IPS-18a (cell line): Measurements from ENCODE around the gene MRAP2.

Experiments used
- H3K27ac ChIP-seq: one replicate; pipeline ENCODE4 v1.5.1; 2013; ENCODE audit warnings: low read length
- H3K27me3 ChIP-seq: one replicate; pipeline ENCODE4 v1.6.1; 2013; ENCODE audit warnings: mild to moderate bottlenecking, low read length; ENCODE audit not compliant: control insufficient read depth, insufficient read depth
- H3K36me3 ChIP-seq: one replicate; pipeline ENCODE4 v1.6.1; 2013; ENCODE audit warnings: low read depth, low read length; ENCODE audit not compliant: control insufficient read depth
- H3K4me1 ChIP-seq: one replicate; pipeline ENCODE4 v1.6.1; 2013; ENCODE audit warnings: low read depth, low read length; ENCODE audit not compliant: control insufficient read depth
- H3K4me3 ChIP-seq: one replicate; pipeline ENCODE4 v1.5.1; 2013; ENCODE audit warnings: low read length
- H3K9ac ChIP-seq: one replicate; pipeline ENCODE4 v1.6.1; 2013; ENCODE audit warnings: mild to moderate bottlenecking, low read length, moderate library complexity
- H3K9me3 ChIP-seq: one replicate; pipeline ENCODE4 v1.6.1; 2013; ENCODE audit warnings: low read depth, low read length; ENCODE audit not compliant: control insufficient read depth

The MRAP2 gene

GRCh38 chr6:84035484-84035883, 1.9 kb downstream of the MRAP2 start:
- Histone ChIP-seq H3K27me3 (peaks cover 29% of the 10 kb centered on the region), H3K36me3 (no peaks in the 10 kb centered on the region), H3K4me3 (no peak overlapping the region), H3K9ac (no peak overlapping the region), H3K9me3 (no peaks in the 10 kb centered on the region), H3K4me1 (peaks cover 14% of the 10 kb centered on the region), H3K27ac (no peak overlapping the region)

GRCh38 chr6:84037425-84038089, 4.0 kb downstream of the MRAP2 start:
- H3K27ac ChIP-seq: no peak overlapping the region
- peaks cover 26% of the 10 kb centered on the region for H3K27me3 ChIP-seq
- H3K9ac ChIP-seq: no peak overlapping the region
- H3K36me3 ChIP-seq: no peaks in the 10 kb centered on the region
- no peak overlapping the region for H3K4me3 ChIP-seq
- H3K4me1 ChIP-seq: peaks cover 14% of the 10 kb centered on the region
- H3K9me3 ChIP-seq: no peaks in the 10 kb centered on the region

- Histone ChIP-seq H3K9ac (no peak overlapping the region), H3K27ac (no peak overlapping the region), H3K9me3 (no peaks in the 10 kb centered on the region), H3K27me3 (no peaks in the 10 kb centered on the region), H3K36me3 (no peaks in the 10 kb centered on the region), H3K4me3 (no peak overlapping the region), H3K4me1 (no peaks in the 10 kb centered on the region)
These were observed 9.0 kb downstream of the MRAP2 start for GRCh38 chr6:84042603-84043002.

GRCh38 chr6:84043555-84043954, 10.0 kb downstream of the MRAP2 start:
- no peaks in the 10 kb centered on the region for H3K27me3 ChIP-seq
- no peaks in the 10 kb centered on the region for H3K36me3 ChIP-seq
- no peak overlapping the region for H3K4me3 ChIP-seq
- no peaks in the 10 kb centered on the region for H3K9me3 ChIP-seq
- H3K9ac ChIP-seq: no peak overlapping the region
- no peaks in the 10 kb centered on the region for H3K4me1 ChIP-seq
- H3K27ac ChIP-seq: no peak overlapping the region

- Histone ChIP-seq H3K27ac (no peak overlapping the region), H3K9ac (no peak overlapping the region), H3K27me3 (no peaks in the 10 kb centered on the region)
These were observed 13.2 kb downstream of the MRAP2 start for GRCh38 chr6:84046755-84047154.

GRCh38 chr6:84048588-84048987, 15.0 kb downstream of the MRAP2 start:
- Histone ChIP-seq H3K4me1 (peaks cover 18% of the 10 kb centered on the region), H3K4me3 (no peak overlapping the region), H3K9ac (no peak overlapping the region), H3K27me3 (no peaks in the 10 kb centered on the region), H3K36me3 (no peaks in the 10 kb centered on the region), H3K27ac (no peak overlapping the region), H3K9me3 (no peaks in the 10 kb centered on the region)

More at GRCh38 chr6:84046755-84047154, 13.2 kb downstream of the MRAP2 start:
- Histone ChIP-seq H3K4me3 (no peak overlapping the region), H3K4me1 (peaks cover 2% of the 10 kb centered on the region), H3K9me3 (no peaks in the 10 kb centered on the region), H3K36me3 (no peaks in the 10 kb centered on the region)

- Histone ChIP-seq H3K9ac (no peak overlapping the region), H3K27ac (no peak overlapping the region), H3K4me3 (no peak overlapping the region), H3K36me3 (no peaks in the 10 kb centered on the region), H3K27me3 (no peaks in the 10 kb centered on the region), H3K9me3 (no peaks in the 10 kb centered on the region), H3K4me1 (peaks cover 18% of the 10 kb centered on the region)
These were observed 16.8 kb downstream of the MRAP2 start for GRCh38 chr6:84050408-84050807.

GRCh38 chr6:84052204-84052882, 18.8 kb downstream of the MRAP2 start:
- Histone ChIP-seq H3K27me3 (no peaks in the 10 kb centered on the region), H3K9ac (peak overlapping the region; percentile 37), H3K27ac (peak overlapping the region; percentile 7), H3K4me1 (peaks cover 18% of the 10 kb centered on the region), H3K4me3 (peak overlapping the region; percentile 20), H3K9me3 (no peaks in the 10 kb centered on the region), H3K36me3 (no peaks in the 10 kb centered on the region)

- H3K4me3 ChIP-seq: peak overlapping the region; percentile 20
- H3K4me1 ChIP-seq: peaks cover 18% of the 10 kb centered on the region
- H3K36me3 ChIP-seq: no peaks in the 10 kb centered on the region
- no peak overlapping the region for H3K27ac ChIP-seq
- no peak overlapping the region for H3K9ac ChIP-seq
- no peaks in the 10 kb centered on the region for H3K9me3 ChIP-seq
- no peaks in the 10 kb centered on the region for H3K27me3 ChIP-seq
These were observed 19.3 kb downstream of the MRAP2 start for GRCh38 chr6:84052883-84053241.

GRCh38 chr6:84055647-84056046, 22.1 kb downstream of the MRAP2 start:
- peaks cover 18% of the 10 kb centered on the region for H3K4me1 ChIP-seq
- no peak overlapping the region for H3K27ac ChIP-seq
- H3K4me3 ChIP-seq: no peak overlapping the region
- no peaks in the 10 kb centered on the region for H3K9me3 ChIP-seq
- H3K9ac ChIP-seq: no peak overlapping the region
- no peaks in the 10 kb centered on the region for H3K36me3 ChIP-seq
- no peaks in the 10 kb centered on the region for H3K27me3 ChIP-seq

- no peaks in the 10 kb centered on the region for H3K36me3 ChIP-seq
- peaks cover 20% of the 10 kb centered on the region for H3K4me1 ChIP-seq
- H3K9ac ChIP-seq: no peak overlapping the region
- no peak overlapping the region for H3K27ac ChIP-seq
- H3K27me3 ChIP-seq: no peaks in the 10 kb centered on the region
- no peak overlapping the region for H3K4me3 ChIP-seq
- no peaks in the 10 kb centered on the region for H3K9me3 ChIP-seq
These were observed 24.3 kb downstream of the MRAP2 start for GRCh38 chr6:84057908-84058307.

GRCh38 chr6:84059082-84059481, 25.5 kb downstream of the MRAP2 start:
- Histone ChIP-seq H3K27me3 (no peaks in the 10 kb centered on the region), H3K4me1 (peaks cover 14% of the 10 kb centered on the region), H3K36me3 (no peaks in the 10 kb centered on the region), H3K4me3 (no peak overlapping the region), H3K9me3 (no peaks in the 10 kb centered on the region), H3K27ac (no peak overlapping the region), H3K9ac (no peak overlapping the region)
